ENCODE results near the gene EPHB6. TPM values are rescaled to one million over a fixed set of nuclear protein-coding genes. Genes with fewer than 3 reads are reported as not detected.

The EPHB6 gene
- total RNA-seq, 4 donors from 2014 or later = 158 to 346 (median 221) TPM

GRCh38 chr7:142867398-142868187 is 12.7 kb downstream of the EPHB6 start:
- TF ChIP-seq CTCF (IDR thresholded peaks at IDR 0.05) (no peak), POLR2A (IDR thresholded peaks at IDR 0.05) (no peak)
- no peak overlapping the region for H3K4me3 ChIP-seq (ENCODE audit: low read depth, poor library complexity, severe bottlenecking)
- intact Hi-C loops (cut with DNase I; ENCODE audit: low total_unique reads) = no loop called here
- WGBS, 2 donors = 74 to 77% methylated on average over 17 of the region's 18 CpGs
- DNase-seq (ENCODE audit: low spot score in 2 of 2) = peak in 1 of 2 donors; percentile 80

GRCh38 chr7:142868188-142868985 is 13.5 kb downstream of the EPHB6 start:
- TF ChIP-seq POLR2A (IDR thresholded peaks at IDR 0.05) (no peak), CTCF (IDR thresholded peaks at IDR 0.05) (no peak)
- WGBS, 2 donors = 89 to 91% methylated on average over 28 to 29 of the region's 31 CpGs
- intact Hi-C loops (cut with DNase I; ENCODE audit: low total_unique reads) = no loop called here
- H3K4me3 ChIP-seq (ENCODE audit: low read depth, poor library complexity, severe bottlenecking) = no peak overlapping the region
- peak in 1 of 2 donors; percentile 76 for DNase-seq (ENCODE audit: low spot score in 2 of 2)

GRCh38 chr7:142868986-142869415 is 14.1 kb downstream of the EPHB6 start:
- TF ChIP-seq CTCF (IDR thresholded peaks at IDR 0.05) (no peak), POLR2A (IDR thresholded peaks at IDR 0.05) (no peak)
- no peak overlapping the region for H3K4me3 ChIP-seq (ENCODE audit: low read depth, poor library complexity, severe bottlenecking)
- peak in 1 of 2 donors; percentile 50 for DNase-seq (ENCODE audit: low spot score in 2 of 2)
- WGBS, 2 donors = 89 to 93% methylated on average over 10 to 11 of the region's 11 CpGs
- intact Hi-C loops (cut with DNase I; ENCODE audit: low total_unique reads) = no loop called here

- no peak overlapping the region for H3K4me3 ChIP-seq (ENCODE audit: low read depth, poor library complexity, severe bottlenecking)
- intact Hi-C loops (cut with DNase I; ENCODE audit: low total_unique reads) = no loop called here
- 75 to 82% methylated on average over 2 of the region's 2 CpGs for WGBS, 2 donors
- TF ChIP-seq CTCF (IDR thresholded peaks at IDR 0.05) = no peak
- no peak for TF ChIP-seq POLR2A (IDR thresholded peaks at IDR 0.05)
- DNase-seq (ENCODE audit: low spot score in 2 of 2) = no peak
These were observed 14.6 kb downstream of the EPHB6 start for GRCh38 chr7:142869434-142869833.

- intact Hi-C loops (cut with DNase I; ENCODE audit: low total_unique reads) = no loop called here
- 79 to 81% methylated on average over 8 of the region's 8 CpGs for WGBS, 2 donors
- TF ChIP-seq POLR2A (IDR thresholded peaks at IDR 0.05) = no peak
- no peak for TF ChIP-seq CTCF (IDR thresholded peaks at IDR 0.05)
- H3K4me3 ChIP-seq (ENCODE audit: low read depth, poor library complexity, severe bottlenecking) = no peak overlapping the region
- DNase-seq (ENCODE audit: low spot score in 2 of 2) = peak in 1 of 2 donors; percentile 81
These were observed 15.3 kb downstream of the EPHB6 start for GRCh38 chr7:142870147-142870559.

All from lower leg skin (tissue), 4 donors.